ENCODE results near the gene TRIM33.
"Not testable (repeated sequence)": the region's sequence is repeated elsewhere in the genome, so short reads cannot be mapped to it uniquely, and the experiment has no call there.

The TRIM33 gene

DNA sequence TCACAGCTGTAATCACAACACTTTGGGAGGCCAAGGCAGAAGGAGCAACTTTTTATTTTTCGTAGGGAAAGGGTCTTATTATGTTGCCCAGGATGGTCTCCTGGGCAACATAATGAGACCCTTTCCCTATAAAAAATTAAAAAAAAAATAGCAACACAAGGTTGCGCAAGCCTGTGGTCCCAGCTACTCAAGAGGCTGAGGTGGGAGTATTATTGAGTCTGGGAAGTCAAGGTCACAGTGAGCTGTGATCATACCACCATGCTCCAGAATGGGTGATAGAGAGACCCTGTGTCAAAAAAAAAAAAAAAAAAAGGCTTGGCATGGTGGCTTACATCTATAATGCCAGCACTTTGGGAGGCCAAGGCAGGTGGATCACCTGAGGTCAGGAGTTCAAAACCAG is 131.6 kb downstream of the TRIM33 start:
- no peak for DNase-seq (ENCODE audit: low read depth)

DNA sequence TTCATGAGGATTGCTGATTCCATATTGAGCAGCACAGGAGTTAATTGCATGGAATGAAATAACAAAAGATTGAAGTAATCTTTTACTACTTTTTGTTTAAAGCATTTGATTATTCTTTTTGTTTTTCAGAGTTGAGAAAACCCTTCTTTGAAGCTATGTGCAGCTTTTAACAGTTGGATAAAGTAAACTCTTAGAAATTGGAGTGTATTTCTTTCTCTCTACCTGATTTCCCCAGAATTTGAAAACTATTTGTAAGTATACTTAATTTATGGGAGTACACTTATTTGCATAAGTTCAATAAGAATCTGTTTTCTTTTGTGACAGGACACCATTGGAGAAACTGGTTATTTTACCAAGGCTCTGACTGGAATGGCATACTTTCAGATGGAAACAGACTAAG is 133.6 kb downstream of the TRIM33 start:
- TF ChIP-seq, protein P1, sequence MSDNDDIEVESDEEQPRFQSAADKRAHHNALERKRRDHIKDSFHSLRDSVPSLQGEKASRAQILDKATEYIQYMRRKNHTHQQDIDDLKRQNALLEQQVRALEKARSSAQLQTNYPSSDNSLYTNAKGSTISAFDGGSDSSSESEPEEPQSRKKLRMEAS (IDR thresholded peaks at IDR 0.05; ENCODE audit: low read depth, low read length): no peak
- TF ChIP-seq MYC (IDR thresholded peaks at IDR 0.05; ENCODE audit: low read depth, low read length) (no peak), POLR2A (IDR thresholded peaks at IDR 0.05; ENCODE audit: extremely low read depth, insufficient read length) (no peak)
- TF ChIP-seq, protein P2, sequence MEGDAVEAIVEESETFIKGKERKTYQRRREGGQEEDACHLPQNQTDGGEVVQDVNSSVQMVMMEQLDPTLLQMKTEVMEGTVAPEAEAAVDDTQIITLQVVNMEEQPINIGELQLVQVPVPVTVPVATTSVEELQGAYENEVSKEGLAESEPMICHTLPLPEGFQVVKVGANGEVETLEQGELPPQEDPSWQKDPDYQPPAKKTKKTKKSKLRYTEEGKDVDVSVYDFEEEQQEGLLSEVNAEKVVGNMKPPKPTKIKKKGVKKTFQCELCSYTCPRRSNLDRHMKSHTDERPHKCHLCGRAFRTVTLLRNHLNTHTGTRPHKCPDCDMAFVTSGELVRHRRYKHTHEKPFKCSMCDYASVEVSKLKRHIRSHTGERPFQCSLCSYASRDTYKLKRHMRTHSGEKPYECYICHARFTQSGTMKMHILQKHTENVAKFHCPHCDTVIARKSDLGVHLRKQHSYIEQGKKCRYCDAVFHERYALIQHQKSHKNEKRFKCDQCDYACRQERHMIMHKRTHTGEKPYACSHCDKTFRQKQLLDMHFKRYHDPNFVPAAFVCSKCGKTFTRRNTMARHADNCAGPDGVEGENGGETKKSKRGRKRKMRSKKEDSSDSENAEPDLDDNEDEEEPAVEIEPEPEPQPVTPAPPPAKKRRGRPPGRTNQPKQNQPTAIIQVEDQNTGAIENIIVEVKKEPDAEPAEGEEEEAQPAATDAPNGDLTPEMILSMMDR (IDR thresholded peaks at IDR 0.05; ENCODE audit: low read depth, low read length): no peak
- H3K4me3 ChIP-seq (ENCODE audit: low read depth, low read length): no peak overlapping the region
- no peak for DNase-seq (ENCODE audit: low read depth)

More for the DNA sequence above, 131.6 kb downstream of the TRIM33 start:
- no peak for TF ChIP-seq POLR2A (IDR thresholded peaks at IDR 0.05; ENCODE audit: extremely low read depth, insufficient read length)
- TF ChIP-seq MYC (IDR thresholded peaks at IDR 0.05; ENCODE audit: low read depth, low read length): no peak
- TF ChIP-seq, protein P2 (IDR thresholded peaks at IDR 0.05; ENCODE audit: low read depth, low read length): no peak
- TF ChIP-seq, protein P1 (IDR thresholded peaks at IDR 0.05; ENCODE audit: low read depth, low read length): no peak
- H3K4me3 ChIP-seq (ENCODE audit: low read depth, low read length): no peak overlapping the region

DNA sequence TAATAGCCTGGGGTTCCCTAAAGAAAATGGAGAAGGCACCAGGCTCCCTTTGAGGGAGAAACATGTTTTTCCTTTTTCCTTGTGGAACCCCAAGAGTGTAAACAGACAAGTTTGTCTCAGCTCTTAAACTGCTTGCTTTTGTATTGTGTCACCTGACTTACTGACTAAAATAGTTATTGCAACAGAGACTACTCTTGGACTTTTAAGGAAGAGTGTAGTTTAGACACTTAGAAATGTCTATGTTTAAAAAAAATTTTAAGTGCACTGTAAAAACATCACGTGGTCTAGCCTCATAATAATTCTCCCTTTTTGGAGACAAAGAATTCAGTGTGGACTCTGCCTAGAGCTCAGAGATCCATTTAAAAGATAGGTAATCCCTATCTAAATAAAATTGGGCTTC is 141.1 kb downstream of the TRIM33 start:
- no peak overlapping the region for H3K4me3 ChIP-seq (ENCODE audit: low read depth, low read length)
- no peak for DNase-seq (ENCODE audit: low read depth)
- TF ChIP-seq, protein P1 (IDR thresholded peaks at IDR 0.05; ENCODE audit: low read depth, low read length): 0 out of 2 replicates have a peak, but pooled peaks have one; percentile 14
- TF ChIP-seq, protein P2 (IDR thresholded peaks at IDR 0.05; ENCODE audit: low read depth, low read length): no peak
- TF ChIP-seq POLR2A (IDR thresholded peaks at IDR 0.05; ENCODE audit: extremely low read depth, insufficient read length): no peak
- no peak for TF ChIP-seq MYC (IDR thresholded peaks at IDR 0.05; ENCODE audit: low read depth, low read length)

DNA sequence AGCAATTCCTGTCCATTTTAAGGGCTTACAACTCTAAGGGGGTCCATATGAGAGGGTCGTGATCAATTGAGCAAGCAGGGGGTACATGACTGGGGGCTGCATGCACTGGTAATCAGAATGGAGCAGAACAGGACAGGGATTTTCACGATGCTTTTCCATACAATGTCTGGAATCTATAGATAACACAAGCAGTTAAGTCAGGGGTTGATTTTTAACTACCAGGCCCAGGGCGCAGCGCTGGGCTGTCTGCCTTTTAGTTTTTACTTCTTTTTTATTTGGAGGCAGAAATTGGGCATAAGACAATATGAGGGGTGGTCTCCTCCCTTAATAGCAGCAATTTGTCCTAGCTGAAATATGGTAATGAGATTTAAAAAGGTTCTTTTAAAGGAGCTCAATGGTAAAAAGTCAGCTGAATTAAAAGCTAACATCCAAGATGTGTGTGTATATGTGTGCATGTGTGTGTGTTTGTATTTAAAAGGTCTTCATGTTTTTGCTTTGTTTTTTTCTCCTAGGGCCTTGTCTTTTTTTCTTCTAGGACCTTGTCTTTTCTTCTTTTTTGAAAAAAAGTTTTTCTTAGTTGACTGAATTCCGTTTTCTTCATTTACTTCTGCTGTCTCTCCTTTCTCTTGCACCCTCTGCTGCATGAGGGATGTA is 141.6 kb downstream of the TRIM33 start:
- DNase-seq (ENCODE audit: low read depth); H3K4me3 ChIP-seq (ENCODE audit: low read depth, low read length): not testable (repeated sequence)

DNA sequence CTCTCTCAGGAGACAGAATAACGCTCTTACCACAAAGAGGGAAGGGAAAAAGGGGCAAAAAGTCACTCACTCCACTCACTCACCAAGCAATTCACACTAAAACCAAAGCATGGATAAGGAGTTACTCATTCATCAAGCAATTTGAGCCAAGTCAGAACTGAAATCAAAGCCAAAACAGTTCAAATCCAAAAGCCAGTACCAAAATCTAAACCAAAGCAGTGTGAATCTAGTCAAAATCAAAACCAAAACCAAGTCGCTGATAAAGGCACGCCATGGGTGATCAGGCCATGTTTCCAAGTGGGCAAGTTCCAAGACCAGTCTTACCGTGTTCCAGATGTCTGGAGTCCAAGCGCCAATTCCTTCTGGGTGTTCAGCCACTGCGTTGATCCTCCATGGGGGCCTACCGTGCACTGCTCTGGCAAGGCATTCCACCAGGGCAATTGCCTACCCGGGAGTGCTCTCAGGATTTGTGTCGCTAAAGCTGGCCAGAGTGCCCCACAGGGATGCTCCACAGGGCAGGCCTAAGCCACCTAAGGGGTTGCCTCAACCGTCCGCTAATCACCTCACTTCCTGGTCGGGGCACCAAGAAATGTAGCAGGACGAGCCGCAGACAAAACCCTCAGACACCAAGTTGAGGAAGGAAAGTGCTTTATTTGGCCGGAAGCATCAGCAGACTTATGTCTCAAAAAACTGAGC is 142.3 kb downstream of the TRIM33 start:
- TF ChIP-seq MYC (IDR thresholded peaks at IDR 0.05; ENCODE audit: low read depth, low read length) (no peak), POLR2A (IDR thresholded peaks at IDR 0.05; ENCODE audit: extremely low read depth, insufficient read length) (no peak)
- TF ChIP-seq, protein P1 (IDR thresholded peaks at IDR 0.05; ENCODE audit: low read depth, low read length): no peak
- TF ChIP-seq, protein P2 (IDR thresholded peaks at IDR 0.05; ENCODE audit: low read depth, low read length): no peak
- no peak overlapping the region for H3K4me3 ChIP-seq (ENCODE audit: low read depth, low read length)
- no peak for DNase-seq (ENCODE audit: low read depth)

DNA sequence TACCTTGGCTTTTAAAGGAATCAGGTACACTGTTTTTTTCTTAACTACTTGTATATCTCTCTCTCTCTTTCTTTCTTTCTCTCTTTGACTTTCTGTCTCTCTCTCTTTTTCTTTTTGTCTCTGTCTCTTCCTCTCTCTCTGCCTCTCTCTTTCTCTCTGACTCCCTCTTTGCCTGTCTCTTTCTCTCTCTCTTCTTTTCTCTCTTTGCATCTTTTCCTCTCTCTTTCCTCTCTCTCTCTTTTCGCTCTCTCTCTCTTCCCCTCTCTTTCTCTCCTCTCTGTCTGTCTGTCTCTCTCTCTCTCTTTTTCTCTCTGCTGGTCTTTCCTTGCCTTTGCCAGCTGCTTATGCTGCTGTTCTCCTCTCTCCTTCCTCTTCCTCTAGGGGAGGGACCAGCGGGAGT is 143.2 kb downstream of the TRIM33 start:
- TF ChIP-seq, protein P1 (IDR thresholded peaks at IDR 0.05; ENCODE audit: low read depth, low read length): no peak
- TF ChIP-seq, protein P2 (IDR thresholded peaks at IDR 0.05; ENCODE audit: low read depth, low read length): no peak
- TF ChIP-seq MYC (IDR thresholded peaks at IDR 0.05; ENCODE audit: low read depth, low read length) (no peak), POLR2A (IDR thresholded peaks at IDR 0.05; ENCODE audit: extremely low read depth, insufficient read length) (no peak)
- no peak for DNase-seq (ENCODE audit: low read depth)
- H3K4me3 ChIP-seq (ENCODE audit: low read depth, low read length): no peak overlapping the region

DNA sequence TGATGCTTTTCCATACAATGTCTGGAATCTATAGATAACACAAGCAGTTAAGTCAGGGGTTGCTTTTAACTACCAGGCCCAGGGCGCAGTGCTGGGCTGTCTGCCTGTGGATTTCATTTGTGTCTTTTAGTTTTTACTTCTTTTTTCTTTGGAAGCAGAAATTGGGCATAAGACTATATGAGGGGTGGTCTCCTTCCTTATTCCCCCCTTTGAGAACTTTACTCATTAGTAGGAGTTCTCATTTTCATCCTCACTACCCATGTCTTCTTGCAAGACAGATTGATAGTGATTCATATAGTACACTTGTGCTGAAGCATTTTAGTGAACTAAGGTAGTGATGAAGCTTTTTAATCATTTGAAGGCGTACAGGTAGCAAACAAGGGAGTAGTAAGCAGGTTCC is 147.8 kb downstream of the TRIM33 start:
- not testable (repeated sequence) for DNase-seq (ENCODE audit: low read depth); H3K4me3 ChIP-seq (ENCODE audit: low read depth, low read length)

Measured in NB4 (cell line).